Activated naive CD8-positive, alpha-beta T cell (primary cell): ENCODE data around the gene REST.

Source experiments
- H3K27ac Mint-ChIP-seq: one replicate; pipeline ENCODE4 v1.8.0; 2021; ENCODE audit warnings: mixed read lengths
- H3K27me3 Mint-ChIP-seq: one replicate; pipeline ENCODE4 v1.8.0; 2021; ENCODE audit warnings: mixed read lengths
- H3K36me3 Mint-ChIP-seq: one replicate; pipeline ENCODE4 v1.8.0; 2021; ENCODE audit warnings: mixed read lengths
- H3K4me1 Mint-ChIP-seq: one replicate; pipeline ENCODE4 v1.8.0; 2021; ENCODE audit warnings: low read depth, mixed read lengths
- H3K4me3 Mint-ChIP-seq: one replicate; pipeline ENCODE4 v1.8.0; 2021; ENCODE audit warnings: mild to moderate bottlenecking, mixed read lengths
- H3K9me3 Mint-ChIP-seq: one replicate; pipeline ENCODE4 v1.8.0; 2021; ENCODE audit warnings: low read depth, mixed read lengths

Gene REST

GRCh38 chr4:56979421-56980072 is 71.8 kb downstream of the REST start:
- no peaks in the 10 kb centered on the region for H3K9me3 Mint-ChIP-seq

DNA sequence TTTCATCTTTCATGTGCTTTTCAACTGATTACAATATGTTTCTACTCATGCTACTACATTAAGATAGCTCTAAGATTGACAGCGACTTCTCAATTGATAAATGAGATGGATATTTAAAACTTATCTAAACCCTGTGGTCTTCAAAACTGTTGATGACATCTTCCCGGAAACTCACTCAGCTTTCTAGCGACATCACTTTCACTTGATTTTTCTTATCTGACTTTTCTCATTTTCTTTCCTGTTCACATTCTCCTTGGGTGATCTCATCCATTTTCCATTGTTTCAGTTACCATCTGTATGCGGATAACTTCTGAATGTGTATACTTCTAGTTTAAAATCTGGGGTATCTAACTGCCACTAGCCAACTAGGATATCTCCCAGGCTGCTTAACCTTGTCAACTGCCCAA is 74.1 kb downstream of the REST start:
- Mint-ChIP-seq H3K27me3 (no peaks in the 10 kb centered on the region), H3K27ac (peak overlapping the region; percentile 79), H3K36me3 (peaks cover 12% of the 10 kb centered on the region), H3K4me1 (peaks cover 59% of the 10 kb centered on the region), H3K9me3 (no peaks in the 10 kb centered on the region), H3K4me3 (peak overlapping the region; percentile 100)

More at GRCh38 chr4:56979421-56980072, 71.8 kb downstream of the REST start:
- H3K4me3 Mint-ChIP-seq: peak overlapping the region; percentile 100
- H3K36me3 Mint-ChIP-seq: peaks cover 10% of the 10 kb centered on the region
- peak overlapping the region; percentile 98 for H3K27ac Mint-ChIP-seq
- H3K27me3 Mint-ChIP-seq: no peaks in the 10 kb centered on the region
- H3K4me1 Mint-ChIP-seq: peaks cover 59% of the 10 kb centered on the region

GRCh38 chr4:56986192-56986591 is 78.5 kb downstream of the REST start:
- Mint-ChIP-seq H3K27me3 (no peaks in the 10 kb centered on the region), H3K4me1 (peaks cover 67% of the 10 kb centered on the region), H3K4me3 (no peak overlapping the region), H3K9me3 (no peaks in the 10 kb centered on the region), H3K27ac (no peak overlapping the region), H3K36me3 (peaks cover 13% of the 10 kb centered on the region)

GRCh38 chr4:56986952-56987351 is 79.3 kb downstream of the REST start:
- Mint-ChIP-seq H3K36me3 (peaks cover 7% of the 10 kb centered on the region), H3K27me3 (no peaks in the 10 kb centered on the region), H3K9me3 (no peaks in the 10 kb centered on the region), H3K4me3 (no peak overlapping the region), H3K27ac (no peak overlapping the region), H3K4me1 (peaks cover 67% of the 10 kb centered on the region)

- Mint-ChIP-seq H3K4me1 (peaks cover 52% of the 10 kb centered on the region), H3K27me3 (no peaks in the 10 kb centered on the region), H3K4me3 (no peak overlapping the region), H3K9me3 (no peaks in the 10 kb centered on the region), H3K27ac (peak overlapping the region; percentile 46), H3K36me3 (peaks cover 5% of the 10 kb centered on the region)
Measured at GRCh38 chr4:56990109-56990905, 82.6 kb downstream of the REST start.

- Mint-ChIP-seq H3K4me1 (peaks cover 28% of the 10 kb centered on the region), H3K9me3 (no peaks in the 10 kb centered on the region), H3K36me3 (peaks cover 7% of the 10 kb centered on the region), H3K4me3 (no peak overlapping the region), H3K27me3 (no peaks in the 10 kb centered on the region), H3K27ac (no peak overlapping the region)
Measured at GRCh38 chr4:56995525-56995924, 87.8 kb downstream of the REST start.

DNA sequence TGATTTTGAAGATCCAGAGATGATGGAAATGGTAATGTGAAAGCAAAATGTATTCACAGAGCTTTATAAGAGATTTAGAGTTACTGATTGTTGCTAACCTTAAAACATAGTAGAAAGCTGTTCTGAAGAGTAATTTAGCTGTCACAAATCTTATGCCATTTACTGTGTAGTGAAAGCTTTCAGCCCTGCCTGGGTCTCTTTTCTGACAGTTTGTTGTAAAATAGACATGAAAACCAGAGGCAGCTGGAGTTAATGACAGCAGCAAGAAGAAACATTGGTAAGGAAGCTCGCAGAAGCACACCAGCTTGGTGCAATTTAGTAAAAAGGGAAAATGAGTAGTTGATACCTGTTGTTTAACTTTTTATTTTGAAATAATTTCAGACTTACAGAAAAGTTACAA is 92.1 kb downstream of the REST start:
- Mint-ChIP-seq H3K4me1 (peaks cover 7% of the 10 kb centered on the region), H3K27me3 (no peaks in the 10 kb centered on the region), H3K4me3 (no peak overlapping the region), H3K9me3 (no peaks in the 10 kb centered on the region), H3K27ac (no peak overlapping the region), H3K36me3 (peaks cover 9% of the 10 kb centered on the region)

GRCh38 chr4:57013543-57014120 is 105.9 kb downstream of the REST start:
- peak overlapping the region; percentile 28 for H3K27ac Mint-ChIP-seq
- H3K4me1 Mint-ChIP-seq: peaks cover 8% of the 10 kb centered on the region
- H3K4me3 Mint-ChIP-seq: no peak overlapping the region
- no peaks in the 10 kb centered on the region for H3K9me3 Mint-ChIP-seq
- peaks cover 10% of the 10 kb centered on the region for H3K36me3 Mint-ChIP-seq
- H3K27me3 Mint-ChIP-seq: no peaks in the 10 kb centered on the region
